Rectal smooth muscle tissue (tissue), 1 donor: ENCODE results near the gene KDM5C.

Experiments
- H3K27ac ChIP-seq: one replicate; pipeline ENCODE4 v1.7.0; 2013; ENCODE audit warnings: low read depth, low read length, inconsistent platforms
- H3K27me3 ChIP-seq: one replicate; pipeline ENCODE4 v1.7.0; 2013; ENCODE audit warnings: low read length; ENCODE audit not compliant: control insufficient read depth, insufficient read depth
- H3K36me3 ChIP-seq: one replicate; pipeline ENCODE4 v1.7.0; 2013; ENCODE audit warnings: low read length; ENCODE audit not compliant: control insufficient read depth, insufficient read depth
- H3K4me1 ChIP-seq: one replicate; pipeline ENCODE4 v1.7.0; 2013; ENCODE audit warnings: low read length; ENCODE audit not compliant: control insufficient read depth, insufficient read depth
- H3K4me3 ChIP-seq: one replicate; pipeline ENCODE4 v1.7.0; 2013; ENCODE audit warnings: low read length
- H3K9ac ChIP-seq: one replicate; pipeline ENCODE4 v1.7.0; 2013; ENCODE audit warnings: low read length

Gene KDM5C

DNA sequence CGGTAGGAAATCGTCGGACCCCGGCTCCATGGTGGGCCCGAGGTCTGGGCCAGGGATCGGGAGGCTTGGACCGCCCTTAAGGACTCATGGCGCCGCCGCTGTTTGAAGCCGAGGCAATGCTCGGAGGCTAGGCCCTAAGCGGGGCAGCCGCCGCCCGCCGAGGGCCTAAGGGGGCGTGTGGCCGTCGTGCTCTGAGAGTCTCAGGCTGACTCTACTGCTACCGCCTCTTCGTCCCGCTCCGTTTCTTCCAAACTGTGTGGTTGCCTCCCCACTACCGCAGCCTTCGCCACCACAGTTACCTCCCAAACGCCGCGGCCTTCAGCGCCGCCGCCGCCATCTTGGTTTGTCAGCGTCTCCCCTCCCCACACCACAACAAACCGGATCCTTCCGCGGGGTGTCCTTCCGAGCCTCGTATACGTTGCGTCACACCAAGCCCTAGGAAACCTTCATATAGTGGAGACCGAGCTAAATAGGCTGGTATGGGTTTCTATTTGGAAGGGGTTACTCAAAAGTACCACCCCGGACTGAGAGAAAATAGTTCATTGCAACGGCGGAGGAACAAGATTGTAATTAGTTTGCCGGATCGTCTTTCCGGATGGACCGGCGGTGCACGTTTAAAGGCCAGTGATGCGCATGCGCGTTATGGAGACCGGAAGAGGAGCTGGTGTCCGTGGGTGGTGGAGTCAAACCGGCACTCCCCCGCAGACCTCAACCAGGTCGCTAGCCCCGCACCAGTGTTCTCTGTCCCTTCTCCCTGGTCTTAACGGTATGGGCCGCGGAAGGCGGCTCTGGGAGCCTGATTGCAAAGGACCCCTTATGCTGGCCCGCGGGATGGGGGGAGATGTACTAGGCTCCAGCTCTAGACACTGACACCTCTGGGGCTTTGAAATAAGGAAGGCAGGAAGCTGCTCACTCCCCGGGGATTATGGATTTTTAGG is at the start of gene KDM5C:
Gene KDM5C, minus strand, starts transcription at position 348 of the 938 bp plus-strand sequence. Its CDS starts 318 bp downstream, at position 30.
- Histone ChIP-seq H3K27ac (peak within 1 kb of the TSS; percentile 92), H3K4me1 (peaks cover 15% of the 10 kb centered on the region)

DNA sequence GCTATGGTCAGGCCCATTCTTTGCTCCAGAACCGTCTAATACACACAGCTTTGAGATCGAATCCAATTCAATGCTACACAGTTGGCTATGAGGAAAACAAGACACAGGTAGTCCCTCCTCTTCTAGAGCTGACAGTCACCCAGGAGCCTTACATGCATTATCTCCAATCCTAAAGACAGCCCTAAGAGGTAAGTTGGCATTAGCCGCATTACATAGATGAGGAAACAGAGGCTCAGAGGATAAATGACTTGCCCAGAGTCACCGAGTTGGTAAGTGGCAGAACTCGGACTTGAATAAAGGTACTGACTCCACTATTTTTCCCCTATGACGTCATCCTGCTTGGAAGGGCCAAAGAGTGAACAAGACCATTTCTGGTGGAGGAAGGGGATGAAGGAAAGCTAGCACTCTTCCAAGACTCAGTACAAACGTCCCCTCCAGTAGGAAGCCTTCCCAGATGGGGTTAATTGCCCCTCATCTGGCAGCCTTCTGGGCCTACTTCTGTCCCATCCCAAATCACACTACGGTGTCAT is 47.9 kb upstream of the KDM5C start:
- H3K4me3 ChIP-seq: no peak overlapping the region
- H3K4me1 ChIP-seq: no peaks in the 10 kb centered on the region
- H3K36me3 ChIP-seq: no peaks in the 10 kb centered on the region
- no peak overlapping the region for H3K27ac ChIP-seq
- H3K9ac ChIP-seq: no peak overlapping the region
- peaks cover 2% of the 10 kb centered on the region for H3K27me3 ChIP-seq

More for the DNA sequence above, at the start of gene KDM5C:
- H3K9ac ChIP-seq: peak within 1 kb of the TSS; percentile 91
- no peaks in the 10 kb centered on the region for H3K27me3 ChIP-seq
- H3K36me3 ChIP-seq: peaks cover 4% of the 10 kb centered on the region
- peak within 1 kb of the TSS; percentile 89 for H3K4me3 ChIP-seq

DNA sequence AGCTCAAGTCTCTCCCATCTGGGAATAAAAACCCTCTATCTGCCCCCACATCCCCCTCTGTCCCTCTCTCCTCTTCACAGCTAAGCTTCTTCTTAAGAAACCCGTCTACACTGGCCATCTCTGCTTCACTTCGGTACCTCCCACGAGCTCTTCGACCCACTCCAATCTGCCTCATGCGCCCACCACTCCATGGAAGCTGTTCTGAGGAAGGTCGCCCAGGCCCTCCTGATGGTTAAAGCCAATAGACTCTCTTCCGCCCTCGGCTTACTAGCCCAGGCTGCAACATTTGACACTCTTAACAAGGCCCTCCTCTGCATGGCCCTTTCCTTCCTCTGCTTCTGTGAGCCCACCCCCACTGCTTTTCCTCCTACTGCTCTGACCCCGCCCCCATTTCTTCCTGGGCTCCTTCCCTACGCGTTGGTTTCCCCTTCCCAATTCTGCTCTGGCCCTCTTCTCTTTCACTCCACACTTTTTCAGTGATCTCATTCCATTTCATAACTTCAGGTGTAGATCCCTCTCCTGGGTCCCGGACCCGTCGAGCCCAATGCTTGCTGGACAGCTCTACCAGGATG is 44.6 kb upstream of the KDM5C start:
- no peak overlapping the region for H3K4me3 ChIP-seq

GRCh38 chrX:53268173-53268572 is 43.2 kb upstream of the KDM5C start:
- no peak overlapping the region for H3K27ac ChIP-seq
- H3K27me3 ChIP-seq: peaks cover 2% of the 10 kb centered on the region
- no peak overlapping the region for H3K9ac ChIP-seq
- no peaks in the 10 kb centered on the region for H3K36me3 ChIP-seq
- H3K4me3 ChIP-seq: no peak overlapping the region
- no peaks in the 10 kb centered on the region for H3K4me1 ChIP-seq

More for the DNA sequence above, 44.6 kb upstream of the KDM5C start:
- Histone ChIP-seq H3K27ac (no peak overlapping the region), H3K27me3 (peaks cover 2% of the 10 kb centered on the region), H3K9ac (no peak overlapping the region), H3K4me1 (no peaks in the 10 kb centered on the region), H3K36me3 (no peaks in the 10 kb centered on the region)

DNA sequence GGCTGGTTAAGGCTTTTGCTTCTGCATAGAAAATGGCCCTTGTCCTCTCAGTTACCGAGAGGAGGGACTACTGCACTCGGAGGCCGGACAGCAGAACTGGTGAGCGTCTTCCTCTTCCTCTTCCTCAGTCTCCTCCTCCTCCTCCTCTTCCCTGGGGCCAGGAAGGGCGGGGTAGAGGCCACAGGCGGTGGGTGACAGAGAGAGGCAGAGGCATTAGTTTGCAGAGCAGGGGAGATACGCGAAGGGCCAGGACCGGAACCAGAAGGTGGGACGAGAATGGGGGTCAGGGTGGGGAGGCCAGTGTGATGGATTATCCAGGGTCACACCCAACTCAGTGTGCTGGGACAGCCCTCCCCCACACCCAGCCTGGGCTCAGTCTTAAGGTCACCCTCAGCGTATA is 41.9 kb upstream of the KDM5C start:
- H3K36me3 ChIP-seq: no peaks in the 10 kb centered on the region
- no peaks in the 10 kb centered on the region for H3K4me1 ChIP-seq
- no peak overlapping the region for H3K9ac ChIP-seq
- no peak overlapping the region for H3K4me3 ChIP-seq
- no peaks in the 10 kb centered on the region for H3K27me3 ChIP-seq
- H3K27ac ChIP-seq: no peak overlapping the region

DNA sequence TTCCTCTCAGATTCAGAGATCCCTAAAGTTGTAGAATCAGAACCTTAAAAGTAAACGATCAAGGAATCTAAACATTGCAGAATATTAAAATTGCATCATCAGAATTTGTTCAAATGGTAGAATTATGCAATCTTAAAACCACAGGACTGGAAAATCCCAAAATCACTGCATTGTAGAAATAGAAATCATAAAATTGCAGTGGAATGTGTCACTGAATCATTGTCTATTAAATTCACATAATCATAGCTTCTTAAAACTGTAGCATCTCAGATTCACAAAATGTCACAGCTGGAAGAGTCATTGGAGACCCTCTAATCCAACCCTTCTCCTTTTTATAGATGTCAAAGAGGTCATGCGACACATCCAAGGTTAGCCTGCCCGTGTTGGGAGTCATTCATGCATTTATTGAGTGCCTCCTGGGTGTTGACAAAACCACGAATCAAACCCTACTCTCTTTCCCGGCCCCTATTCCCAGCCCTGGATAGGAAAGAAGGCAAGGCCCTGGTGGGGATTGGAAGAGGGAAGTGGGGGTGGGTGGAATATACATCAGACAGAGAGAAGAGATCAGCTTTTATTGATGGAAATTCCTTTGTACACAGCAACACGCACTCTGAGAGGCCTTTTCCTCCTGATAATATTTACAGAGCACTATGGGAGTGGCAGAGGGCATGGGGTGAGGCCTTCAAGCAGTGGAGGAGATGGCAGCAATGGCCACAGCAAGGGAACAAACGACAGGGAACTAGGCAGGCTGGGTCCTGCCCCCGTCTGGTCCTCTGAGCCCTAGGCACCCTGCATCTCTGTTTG is 41.0 kb upstream of the KDM5C start:
- H3K27ac ChIP-seq: no peak overlapping the region
- no peak overlapping the region for H3K4me3 ChIP-seq
- no peak overlapping the region for H3K9ac ChIP-seq
- H3K27me3 ChIP-seq: no peaks in the 10 kb centered on the region
- no peaks in the 10 kb centered on the region for H3K36me3 ChIP-seq
- no peaks in the 10 kb centered on the region for H3K4me1 ChIP-seq

DNA sequence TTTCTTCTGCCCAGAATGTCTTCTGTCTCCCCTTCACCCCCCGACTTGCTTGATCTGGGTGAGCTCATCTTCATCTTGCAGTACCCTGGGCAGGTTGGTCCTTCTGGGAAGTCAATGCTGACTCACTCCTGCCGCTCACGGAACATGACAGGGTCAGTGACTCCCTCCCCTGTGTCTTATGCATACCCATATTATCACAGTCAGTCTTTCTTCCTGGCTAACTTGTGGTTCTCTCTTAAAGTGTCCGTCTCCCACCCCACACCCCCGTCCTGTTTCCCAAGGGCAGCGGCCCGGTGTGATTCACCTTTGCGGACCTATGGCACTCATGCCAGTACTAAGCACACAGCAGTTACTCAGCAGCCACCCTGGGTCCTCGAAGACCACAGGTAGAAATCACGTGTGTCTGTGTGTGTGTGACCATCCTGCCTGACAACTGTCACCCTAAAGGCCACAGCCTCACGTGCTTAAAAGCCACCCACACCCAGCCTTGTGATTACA is 38.6 kb upstream of the KDM5C start:
- Histone ChIP-seq H3K27me3 (no peaks in the 10 kb centered on the region), H3K36me3 (no peaks in the 10 kb centered on the region), H3K27ac (no peak overlapping the region), H3K4me1 (no peaks in the 10 kb centered on the region), H3K4me3 (no peak overlapping the region), H3K9ac (no peak overlapping the region)

- Histone ChIP-seq H3K27me3 (no peaks in the 10 kb centered on the region), H3K36me3 (no peaks in the 10 kb centered on the region), H3K4me1 (no peaks in the 10 kb centered on the region), H3K4me3 (no peak overlapping the region), H3K27ac (no peak overlapping the region), H3K9ac (no peak overlapping the region)
Measured at GRCh38 chrX:53262918-53263394, 37.9 kb upstream of the KDM5C start.

DNA sequence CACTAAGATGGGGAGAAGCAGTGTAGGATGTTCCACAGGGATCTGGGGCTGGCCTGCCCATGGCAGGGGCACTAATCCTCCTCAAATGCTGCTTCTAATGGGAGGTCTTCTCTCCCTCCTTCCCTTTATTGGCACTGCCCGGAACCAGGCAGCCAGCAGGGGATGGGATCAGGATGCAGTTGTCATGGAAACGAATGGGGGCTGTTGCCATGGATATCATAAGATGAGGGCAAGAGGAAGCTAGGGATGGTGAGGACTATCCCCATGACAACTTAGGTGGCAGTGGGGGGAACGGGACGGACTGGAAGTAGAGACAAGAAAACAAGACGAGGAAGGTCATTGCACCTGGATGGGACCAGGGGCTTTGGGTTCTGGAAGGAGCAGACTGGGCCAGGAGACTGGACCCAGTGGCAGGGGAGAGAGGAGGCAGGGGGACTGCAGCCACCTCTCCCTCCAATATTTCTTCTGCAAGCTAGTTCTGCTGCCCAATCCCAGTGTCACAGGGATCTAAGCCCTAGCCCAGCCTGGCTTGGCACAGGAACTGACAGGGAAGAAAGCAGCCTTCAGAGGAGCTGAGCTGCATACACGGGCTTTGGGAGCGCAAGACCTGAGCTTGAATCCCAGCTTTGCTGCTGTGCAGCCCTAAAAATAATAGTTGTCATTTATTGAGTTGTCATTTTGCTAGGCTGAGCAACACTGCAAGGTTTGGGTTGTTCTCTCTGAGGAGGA is 37.3 kb upstream of the KDM5C start:
- no peak overlapping the region for H3K27ac ChIP-seq
- no peak overlapping the region for H3K4me3 ChIP-seq
- H3K4me1 ChIP-seq: no peaks in the 10 kb centered on the region
- no peak overlapping the region for H3K9ac ChIP-seq
- H3K36me3 ChIP-seq: no peaks in the 10 kb centered on the region
- no peaks in the 10 kb centered on the region for H3K27me3 ChIP-seq

- no peaks in the 10 kb centered on the region for H3K36me3 ChIP-seq
- H3K27me3 ChIP-seq: peaks cover 2% of the 10 kb centered on the region
- H3K27ac ChIP-seq: no peak overlapping the region
- H3K9ac ChIP-seq: no peak overlapping the region
- no peak overlapping the region for H3K4me3 ChIP-seq
- H3K4me1 ChIP-seq: no peaks in the 10 kb centered on the region
Measured at GRCh38 chrX:53261355-53261972, 36.5 kb upstream of the KDM5C start.

- Histone ChIP-seq H3K27ac (no peak overlapping the region), H3K4me3 (no peak overlapping the region), H3K36me3 (no peaks in the 10 kb centered on the region), H3K4me1 (no peaks in the 10 kb centered on the region), H3K27me3 (peaks cover 2% of the 10 kb centered on the region), H3K9ac (no peak overlapping the region)
Measured at GRCh38 chrX:53260836-53261235, 35.8 kb upstream of the KDM5C start.
